Neutrophil (primary cell): ENCODE data around the gene ESF1.

Experiments used
- H3K27ac ChIP-seq: fragments of 200-600 bp; sonication (generic); 2 replicates; pipeline ENCODE4 v1.5.1; 2016; ENCODE audit warnings: mild to moderate bottlenecking, moderate library complexity
- H3K27me3 ChIP-seq: fragments of 200-600 bp; sonication (generic); 2 replicates; pipeline ENCODE4 v1.6.0; 2016; ENCODE audit warnings: mild to moderate bottlenecking
- H3K36me3 ChIP-seq: fragments of 200-600 bp; sonication (generic); 2 replicates; pipeline ENCODE4 v1.5.1; 2017
- H3K4me1 ChIP-seq, 2 experiments: fragments of 200-600 bp in 1 of 2; sonication (generic) in 1 of 2; 1 replicate in 1 of 2; 2 replicates in 1 of 2; pipeline versions ENCODE4 v1.5.1 to v1.6.1; 2013 to 2016; ENCODE audit warnings: low read depth in 1 of 2, low read length in 1 of 2, mild to moderate bottlenecking in 1 of 2, moderate library complexity in 1 of 2; ENCODE audit not compliant: control insufficient read depth in 1 of 2, insufficient read depth in 1 of 2
- H3K4me3 ChIP-seq, 2 experiments: fragments of 200-600 bp in 1 of 2; sonication (generic) in 1 of 2; 1 replicate in 1 of 2; 2 replicates in 1 of 2; pipeline ENCODE4 v1.5.1; 2013 to 2016; ENCODE audit warnings: low read depth in 1 of 2, low read length in 1 of 2, mild to moderate bottlenecking in 1 of 2, moderate library complexity in 1 of 2
- H3K9me3 ChIP-seq: fragments of 200-600 bp; sonication (generic); 2 replicates; pipeline ENCODE4 v1.5.1; 2016
- CTCF ChIP-seq: fragments of 200-600 bp; sonication (generic); IDR thresholded peaks from 2 replicates; pipeline ENCODE4 v1.5.1; 2016; ENCODE audit warnings: antibody characterized with exemption

ESF1 gene

GRCh38 chr20:13684566-13685222, 100.0 kb downstream of the ESF1 start:
- Histone ChIP-seq H3K27ac (no peak overlapping the region), H3K36me3 (no peaks in the 10 kb centered on the region), H3K4me3 (no peak overlapping the region), H3K4me1 (no peaks in the 10 kb centered on the region), H3K9me3 (no peaks in the 10 kb centered on the region), H3K27me3 (no peaks in the 10 kb centered on the region)
- TF ChIP-seq CTCF = no peak

GRCh38 chr20:13683833-13684232, 100.9 kb downstream of the ESF1 start:
- no peaks in the 10 kb centered on the region for H3K9me3 ChIP-seq
- no peak overlapping the region for H3K27ac ChIP-seq
- H3K4me3 ChIP-seq = no peak overlapping the region
- TF ChIP-seq CTCF = no peak
- no peaks in the 10 kb centered on the region for H3K27me3 ChIP-seq
- no peaks in the 10 kb centered on the region for H3K4me1 ChIP-seq
- no peaks in the 10 kb centered on the region for H3K36me3 ChIP-seq

- H3K4me1 ChIP-seq = no peaks in the 10 kb centered on the region
- TF ChIP-seq CTCF = no peak
- H3K4me3 ChIP-seq = no peak overlapping the region
- no peaks in the 10 kb centered on the region for H3K9me3 ChIP-seq
- no peaks in the 10 kb centered on the region for H3K27me3 ChIP-seq
- H3K36me3 ChIP-seq = no peaks in the 10 kb centered on the region
- H3K27ac ChIP-seq = no peak overlapping the region
Measured at GRCh38 chr20:13681248-13682125, 103.2 kb downstream of the ESF1 start.

- no peaks in the 10 kb centered on the region for H3K27me3 ChIP-seq
- no peak overlapping the region for H3K4me3 ChIP-seq
- H3K27ac ChIP-seq = no peak overlapping the region
- H3K36me3 ChIP-seq = no peaks in the 10 kb centered on the region
- H3K4me1 ChIP-seq = no peaks in the 10 kb centered on the region
- no peaks in the 10 kb centered on the region for H3K9me3 ChIP-seq
- TF ChIP-seq CTCF = no peak
Measured at GRCh38 chr20:13678944-13679343, 105.8 kb downstream of the ESF1 start.

GRCh38 chr20:13677241-13677640, 107.5 kb downstream of the ESF1 start:
- no peak overlapping the region for H3K4me3 ChIP-seq
- TF ChIP-seq CTCF = no peak

More at GRCh38 chr20:13677241-13677640, 107.5 kb downstream of the ESF1 start:
- Histone ChIP-seq H3K9me3 (no peaks in the 10 kb centered on the region), H3K4me1 (no peaks in the 10 kb centered on the region), H3K36me3 (no peaks in the 10 kb centered on the region), H3K27me3 (no peaks in the 10 kb centered on the region), H3K27ac (no peak overlapping the region)
